Measurements from ENCODE around the gene AGPAT1.

AGPAT1 gene

GRCh38 chr6:32183483-32184083 lies 7.7 kb upstream of the AGPAT1 start:
- CTCF ChIA-PET = interaction anchor here (2.0 kb wide), 1 partner anchor 12 kb away, joined by 10 read pairs; no protein-coding TSS in a partner anchor
- TF ChIP-seq CTCF (IDR thresholded peaks at IDR 0.05; ENCODE audit: insufficient read depth, low read length, missing control alignments) = no peak
- POLR2A ChIA-PET = no interaction called here
- H3K4me3 ChIP-seq (ENCODE audit: low read depth, low read length) = no peak overlapping the region
- DNase-seq (ENCODE audit: low read depth, low spot score) = no peak

- no peak overlapping the region for H3K4me3 ChIP-seq (ENCODE audit: low read depth, low read length)
- DNase-seq (ENCODE audit: low read depth, low spot score) = no peak
- ChIA-PET POLR2A (interaction anchor here (1.2 kb wide), 1 partner anchor 10 kb away, joined by 3 read pairs; the partner anchor contains the start of gene GPSM3), CTCF (interaction anchor here (0.9 to 2.0 kb wide), 3 partner anchors 11 to 65 kb away, joined by 3 to 10 read pairs (median 4); no protein-coding TSS in a partner anchor)
- no peak for TF ChIP-seq CTCF (IDR thresholded peaks at IDR 0.05; ENCODE audit: insufficient read depth, low read length, missing control alignments)
These were observed 7.1 kb upstream of the AGPAT1 start for GRCh38 chr6:32183030-32183429.

- TF ChIP-seq CTCF (IDR thresholded peaks at IDR 0.05; ENCODE audit: insufficient read depth, low read length, missing control alignments) = no peak
- H3K4me3 ChIP-seq (ENCODE audit: low read depth, low read length) = no peak overlapping the region
- DNase-seq (ENCODE audit: low read depth, low spot score) = no peak
- POLR2A ChIA-PET = interaction anchor here (1.2 kb wide), 1 partner anchor 11 kb away, joined by 3 read pairs; the partner anchor contains the start of gene GPSM3
- CTCF ChIA-PET = interaction anchor here (0.9 to 2.0 kb wide), 3 partner anchors 12 to 65 kb away, joined by 3 to 10 read pairs (median 4); no protein-coding TSS in a partner anchor
These were observed 6.7 kb upstream of the AGPAT1 start for GRCh38 chr6:32182555-32182981.

- no peak overlapping the region for H3K4me3 ChIP-seq (ENCODE audit: low read depth, low read length)
- no peak for TF ChIP-seq CTCF (IDR thresholded peaks at IDR 0.05; ENCODE audit: insufficient read depth, low read length, missing control alignments)
- ChIA-PET CTCF (interaction anchor here (0.8 to 2.0 kb wide), 4 partner anchors 12 to 65 kb away, joined by 3 to 10 read pairs (median 4); no protein-coding TSS in a partner anchor), POLR2A (interaction anchor here (1.2 kb wide), 1 partner anchor 11 kb away, joined by 3 read pairs; the partner anchor contains the start of gene GPSM3)
- no peak for DNase-seq (ENCODE audit: low read depth, low spot score)
These were observed 6.1 kb upstream of the AGPAT1 start for GRCh38 chr6:32181915-32182529.

GRCh38 chr6:32181148-32181702 lies 5.3 kb upstream of the AGPAT1 start:
- CTCF ChIA-PET = interaction anchor here (1.3 to 2.0 kb wide), 2 partner anchors 14 kb away, joined by 4 to 10 read pairs; no protein-coding TSS in a partner anchor
- TF ChIP-seq CTCF (IDR thresholded peaks at IDR 0.05; ENCODE audit: insufficient read depth, low read length, missing control alignments) = no peak
- POLR2A ChIA-PET = interaction anchor here (0.6 kb wide), 1 partner anchor 1108 kb away, joined by 3 read pairs; the partner anchor contains the start of gene WDR46
- DNase-seq (ENCODE audit: low read depth, low spot score) = no peak
- no peak overlapping the region for H3K4me3 ChIP-seq (ENCODE audit: low read depth, low read length)

Measured in AG04449 (cell line).